Measurements from ENCODE around the gene CDKAL1. TPM values are rescaled to one million over a fixed set of nuclear protein-coding genes. Genes with fewer than 3 reads are reported as not detected.

The CDKAL1 gene
- total and polyA plus RNA-seq, 2 donors (not counting 3 experiments of a cell fraction or from before 2014, with no cell fraction given), result 6.1 to 20.5 TPM

- CTCF ChIA-PET, result no interaction called here
- H3K27me3 ChIP-seq (ENCODE audit: control insufficient read depth in 2 of 2, insufficient read depth in 2 of 2, low read length in 2 of 2), result no peaks in the 10 kb centered on the region
- no peak overlapping the region for H3K4me2 ChIP-seq (ENCODE audit: insufficient read depth, low read length)
- TF ChIP-seq EZH2 (IDR thresholded peaks at IDR 0.05; ENCODE audit: borderline replicate concordance, low read depth, low read length, severe bottlenecking) (no peak), CTCF (IDR thresholded peaks at IDR 0.05; ENCODE audit: extremely low read depth in 1 of 2, insufficient read depth in 1 of 2, low read depth in 1 of 2, low read length in 2 of 2) (no peak), GATA2 (IDR thresholded peaks at IDR 0.05; ENCODE audit: insufficient read depth, insufficient read length, low read depth, low read length) (no peak), MYC (IDR thresholded peaks at IDR 0.05; ENCODE audit: low read depth, low read length) (no peak), FOS (IDR thresholded peaks at IDR 0.05; ENCODE audit: borderline replicate concordance, insufficient read depth, low read length) (no peak), POLR2A (IDR thresholded peaks at IDR 0.05; ENCODE audit: low read depth, low read length) (no peak), MAX (IDR thresholded peaks at IDR 0.05; ENCODE audit: insufficient read depth, insufficient read length) (no peak), JUN (IDR thresholded peaks at IDR 0.05; ENCODE audit: borderline replicate concordance, insufficient read depth, insufficient read length, low read depth) (no peak)
- POLR2A ChIA-PET, result no interaction called here
- dilution Hi-C loops (cut with MboI; ENCODE audit: extremely low pct_ligation_motif_present, low sequenced_read_pairs), result no loop called here
- H3K36me3 ChIP-seq (ENCODE audit: control insufficient read depth in 2 of 2, extremely low read depth in 1 of 2, insufficient read depth in 2 of 2, low read length in 2 of 2), result no peaks in the 10 kb centered on the region
- no peak overlapping the region for H3K9ac ChIP-seq (replicated peaks; ENCODE audit: extremely low read depth, insufficient read depth, low read length)
- H3K9me3 ChIP-seq (replicated peaks; ENCODE audit: control insufficient read depth, insufficient read depth, low read length), result no peaks in the 10 kb centered on the region
- H4K20me1 ChIP-seq (replicated peaks; ENCODE audit: control insufficient read depth, extremely low read depth, insufficient read depth, low read length), result no peaks in the 10 kb centered on the region
- no peaks in the 10 kb centered on the region for H3K9me1 ChIP-seq (replicated peaks; ENCODE audit: control insufficient read depth, extremely low read depth, insufficient read depth, low read length)
- intact Hi-C loops (cut with micrococcal nuclease), result loop anchor here (10.0 kb wide), 1 partner anchor 552 kb away; no protein-coding TSS in a partner anchor
- no peak overlapping the region for H3K27ac ChIP-seq (ENCODE audit: insufficient read depth, low read depth, low read length)
- no peak for DNase-seq (ENCODE audit: low read depth, low spot score)
- FAIRE-seq, result no peak
- no peak overlapping the region for H2AFZ ChIP-seq (ENCODE audit: low read depth, low read length)
- H3K4me3 ChIP-seq (replicated peaks in 1 of 3; ENCODE audit: insufficient read depth in 1 of 3, low read depth in 1 of 3, low read length in 3 of 3), result no peak overlapping the region
- H3K79me2 ChIP-seq (ENCODE audit: control insufficient read depth, insufficient read depth, low read length), result no peaks in the 10 kb centered on the region
- peaks cover 7% of the 10 kb centered on the region for H3K4me1 ChIP-seq (ENCODE audit: control insufficient read depth, extremely low read depth, insufficient read depth, low read length)
- BruUV-seq (replicated peaks), result no TSS peak
Observed at GRCh38 chr6:21116736-21117135, 582.5 kb downstream of the CDKAL1 start.
